ENCODE measurements around the gene BRAF.
"Not testable (repeated sequence)": the region's sequence is repeated elsewhere in the genome, so short reads cannot be mapped to it uniquely, and the experiment has no call there.

BRAF gene

DNA sequence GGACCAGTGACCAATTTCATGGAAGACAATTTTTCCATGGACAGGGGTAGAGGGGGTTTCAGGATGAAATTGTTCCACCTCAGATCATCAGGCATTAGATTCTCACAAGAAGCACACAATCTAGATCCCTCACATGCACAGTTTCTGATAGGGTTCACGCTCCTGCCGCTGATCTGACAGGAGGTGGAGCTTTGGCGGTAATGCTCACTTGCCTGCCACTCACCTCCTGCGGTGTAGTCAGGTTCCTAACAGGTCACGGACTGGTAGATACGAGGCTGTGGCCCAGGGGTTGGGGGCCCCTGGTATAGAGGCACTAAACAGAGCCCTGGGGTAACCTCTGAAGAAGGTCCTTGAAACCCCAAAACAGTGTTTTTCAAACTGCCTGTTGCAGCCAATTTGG, 6.5 kb downstream of the BRAF start:
- DNase-seq (ENCODE audit: low read depth) = no peak

DNA sequence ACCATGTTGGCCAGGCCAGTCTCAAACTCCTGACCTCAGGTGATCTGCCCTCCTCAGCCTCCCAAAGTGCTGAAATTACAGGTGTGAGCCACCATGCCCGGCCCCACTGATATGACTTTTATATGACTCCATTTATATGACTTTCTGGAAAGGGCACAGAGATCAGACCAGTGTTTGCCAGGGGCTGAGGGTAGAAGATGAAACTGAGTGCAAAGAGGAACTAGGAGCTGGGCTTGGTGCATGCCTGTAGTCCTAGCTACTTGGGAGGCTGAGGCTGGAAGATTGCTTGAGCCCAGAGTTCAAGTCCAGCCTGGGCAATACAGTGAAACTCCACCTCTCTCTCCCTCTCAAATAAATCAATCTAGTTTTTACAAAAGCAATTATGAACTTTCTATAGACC, 7.5 kb downstream of the BRAF start:
- no peak for DNase-seq (ENCODE audit: low read depth)

- no peak for DNase-seq (ENCODE audit: low read depth)
These were observed 8.7 kb downstream of the BRAF start for GRCh38 chr7:140915935-140916555.

DNA sequence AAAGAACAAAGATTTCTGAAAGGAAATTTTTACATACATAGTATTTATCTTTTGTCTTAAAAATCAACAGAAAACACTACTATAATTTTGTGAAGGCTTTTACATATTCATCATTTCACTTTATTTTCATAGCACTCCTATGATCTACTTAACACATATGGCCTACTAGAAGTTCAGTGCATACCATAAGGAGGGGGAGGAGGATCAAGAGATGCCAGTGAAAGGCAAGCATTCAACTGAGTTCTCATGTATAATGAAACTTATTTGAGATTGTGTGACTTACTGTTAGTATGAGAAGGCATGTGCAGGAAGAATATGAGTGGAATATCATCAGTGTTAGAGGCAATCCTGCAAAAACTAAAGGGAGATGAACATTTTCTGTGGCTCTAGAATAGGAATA, 10.6 kb downstream of the BRAF start:
- no peak for DNase-seq (ENCODE audit: low read depth)

GRCh38 chr7:140913596-140913928, 11.2 kb downstream of the BRAF start:
- DNase-seq (ENCODE audit: low read depth) = not testable (repeated sequence)

- DNase-seq (ENCODE audit: low read depth) = no peak
These were observed 13.0 kb downstream of the BRAF start for GRCh38 chr7:140911746-140912145.

GRCh38 chr7:140909476-140910161, 15.1 kb downstream of the BRAF start:
- no peak for DNase-seq (ENCODE audit: low read depth)

DNA sequence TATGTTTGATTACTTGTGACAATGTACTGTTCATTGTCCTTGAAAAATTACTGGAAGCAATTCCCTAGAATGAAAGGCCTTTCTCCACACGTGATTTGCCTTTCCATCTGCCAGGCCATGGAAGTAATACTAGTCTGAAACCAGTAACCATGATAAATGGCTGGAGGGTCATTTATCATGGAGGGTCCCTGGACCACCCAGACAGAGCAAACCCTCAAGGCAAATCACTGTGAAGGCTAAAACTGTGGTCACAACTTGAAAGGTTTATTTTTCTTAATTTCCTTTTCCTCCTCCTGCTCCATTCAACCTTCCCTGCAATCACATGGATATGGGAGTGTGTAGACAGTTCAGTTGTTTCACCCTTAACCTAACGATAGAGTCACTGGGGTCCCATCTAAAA, 16.4 kb downstream of the BRAF start:
- DNase-seq (ENCODE audit: low read depth) = no peak

- no peak for DNase-seq (ENCODE audit: low read depth)
These were observed 20.8 kb downstream of the BRAF start for GRCh38 chr7:140903741-140904480.

DNA sequence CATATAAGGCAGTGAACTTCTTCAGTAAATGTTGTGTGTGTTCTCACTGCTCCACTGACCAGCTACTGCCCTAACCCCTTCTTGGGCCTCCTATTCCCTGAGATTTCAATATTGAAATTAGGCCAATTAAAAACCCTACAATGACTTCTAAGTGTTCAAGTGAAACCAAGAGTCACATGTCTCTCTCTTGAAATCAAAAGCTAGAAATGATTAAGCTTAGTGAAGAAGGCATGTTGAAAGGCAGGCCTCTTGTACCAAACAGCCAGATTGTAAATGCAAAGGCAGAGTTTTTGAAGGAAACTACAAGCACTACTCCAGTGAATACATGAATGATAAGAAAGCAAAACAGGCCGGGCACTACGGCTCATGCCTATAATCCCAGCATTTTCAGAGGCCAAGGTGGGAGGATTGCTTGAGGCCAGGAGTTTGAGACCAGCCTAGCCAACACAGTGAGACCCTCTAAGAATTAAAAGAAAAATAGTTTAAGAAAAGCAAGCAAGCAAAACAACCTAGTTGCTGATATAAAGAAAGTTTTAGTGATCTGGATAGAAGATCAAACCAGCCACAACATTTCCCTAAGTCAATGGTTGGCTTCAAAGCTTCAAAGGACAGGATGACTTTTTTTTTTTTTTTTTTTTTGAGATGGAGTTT, 22.3 kb downstream of the BRAF start:
- no peak for DNase-seq (ENCODE audit: low read depth)

DNA sequence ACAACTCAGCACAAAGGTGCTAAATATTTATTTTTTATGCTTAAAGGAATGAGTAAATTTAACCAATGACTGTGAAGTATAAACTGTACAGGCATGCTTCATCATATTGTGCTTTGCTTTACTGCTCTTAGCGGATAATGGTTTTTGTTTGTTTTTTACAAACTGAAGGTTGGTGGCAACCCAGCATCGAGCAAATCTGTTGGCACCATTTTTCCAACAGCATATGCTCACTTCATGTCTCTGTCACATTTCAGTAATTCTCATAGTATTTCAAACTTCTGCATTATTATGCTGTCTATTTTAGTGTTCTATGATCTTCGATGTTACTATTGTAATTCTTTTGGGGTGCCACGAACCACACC, 22.8 kb downstream of the BRAF start:
- no peak for DNase-seq (ENCODE audit: low read depth)

DNA sequence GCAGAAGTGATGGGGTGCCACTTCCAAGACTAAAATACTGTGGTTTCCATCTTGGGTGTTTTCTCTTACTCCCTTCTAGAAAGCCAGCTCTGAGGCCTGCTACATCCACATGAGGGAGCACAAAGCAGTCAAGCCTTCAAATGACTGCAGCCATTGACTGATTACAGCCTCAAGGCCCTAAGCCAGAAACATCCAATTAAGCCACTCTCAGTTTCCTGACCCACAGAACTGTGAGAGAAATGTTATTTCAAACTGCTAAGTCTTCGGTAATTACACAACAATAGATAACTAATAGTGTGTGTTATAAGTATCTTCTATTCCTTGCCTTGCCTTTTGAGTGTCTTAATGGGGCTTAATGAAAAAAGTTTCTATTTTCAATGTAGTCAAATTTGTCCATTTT, 24.8 kb downstream of the BRAF start:
- no peak for DNase-seq (ENCODE audit: low read depth)

DNA sequence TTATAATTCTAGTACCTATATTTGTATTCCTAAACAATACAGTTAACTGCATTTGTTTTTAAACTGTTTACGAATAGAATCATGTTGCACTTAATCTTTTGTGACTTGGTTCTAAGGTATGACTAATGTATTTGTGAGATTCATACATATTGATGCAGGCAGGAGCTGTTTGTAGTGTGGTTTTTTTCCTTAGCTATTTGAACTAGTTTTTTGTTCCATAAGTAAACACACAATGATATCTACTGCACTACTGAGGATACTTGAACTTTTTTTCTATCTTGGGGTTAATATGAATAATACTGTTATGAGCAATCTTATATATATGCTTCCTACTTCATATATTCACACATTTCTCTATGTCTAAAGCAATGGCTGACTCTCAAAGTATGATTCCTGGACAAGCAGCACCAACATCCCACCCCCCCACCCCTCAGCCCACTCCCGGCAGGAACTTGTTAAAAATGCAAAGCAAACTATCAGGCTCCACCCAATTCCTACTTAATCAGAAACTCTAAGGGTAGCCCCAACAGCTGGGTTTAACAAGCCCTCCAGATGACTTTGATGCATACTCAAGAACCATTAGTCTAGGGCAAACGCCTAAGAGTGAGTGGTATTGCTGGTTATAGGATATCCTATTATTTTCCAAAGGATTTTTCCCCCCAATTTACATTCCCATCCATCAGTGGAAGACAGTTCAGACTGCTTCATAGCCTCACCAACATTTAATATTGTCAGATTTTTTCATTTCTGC, 25.8 kb downstream of the BRAF start:
- no peak for DNase-seq (ENCODE audit: low read depth)

DNA sequence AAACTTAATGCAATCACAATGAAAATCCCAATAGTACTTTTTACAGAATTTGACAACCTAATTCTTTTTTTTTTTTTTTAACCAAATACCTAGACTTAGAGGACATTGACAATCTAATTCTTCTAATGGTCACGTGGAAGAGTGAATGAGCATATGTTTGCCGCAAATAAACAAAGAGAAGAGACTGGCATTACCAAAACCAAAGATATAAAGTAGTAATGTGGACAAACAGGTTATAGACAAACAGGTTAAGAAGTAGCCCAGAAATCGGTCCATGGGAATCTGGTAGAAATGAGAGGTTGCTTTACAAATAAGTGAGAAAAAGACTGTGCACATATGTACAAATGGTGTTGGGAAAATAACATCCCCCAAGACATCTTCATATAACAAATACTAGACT, 27.7 kb downstream of the BRAF start:
- DNase-seq (ENCODE audit: low read depth) = no peak

DNA sequence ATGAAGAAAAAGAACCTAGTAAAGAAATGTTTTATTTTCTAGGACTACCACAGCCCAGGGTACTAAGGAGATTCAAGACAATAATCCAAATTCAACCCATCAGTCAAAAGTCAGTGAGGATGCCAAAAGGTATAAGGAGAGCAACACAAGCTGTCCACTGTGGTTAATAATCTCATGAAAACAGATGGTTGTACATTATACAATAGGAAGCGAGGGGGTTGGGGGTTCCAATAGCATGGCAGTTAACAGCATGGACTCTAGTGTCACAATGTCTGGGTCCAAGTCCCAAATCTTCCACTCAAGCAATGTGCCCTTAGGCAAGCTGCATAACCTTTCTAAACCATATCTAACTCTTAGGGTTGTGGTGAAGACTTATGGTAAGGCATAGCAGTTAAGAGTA, 35.1 kb downstream of the BRAF start:
- DNase-seq (ENCODE audit: low read depth) = no peak

DNA sequence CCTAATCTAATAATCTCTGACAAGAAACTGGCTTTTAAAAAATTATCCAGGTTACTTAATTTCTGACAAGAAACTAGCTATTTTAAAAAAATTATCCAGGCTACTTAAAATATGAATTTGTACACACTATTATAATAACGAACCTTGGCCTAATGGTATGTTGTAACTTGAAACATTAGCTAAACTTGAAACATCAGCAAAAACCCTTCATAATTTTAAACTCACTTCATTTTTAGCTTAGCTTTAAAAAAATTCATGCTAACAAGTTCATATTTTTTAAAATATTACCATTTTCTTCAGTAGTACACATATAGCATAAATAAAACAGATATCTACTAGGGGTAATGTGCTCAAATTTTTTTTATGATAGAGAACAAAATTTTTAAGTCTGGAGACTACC, 35.6 kb downstream of the BRAF start:
- no peak for DNase-seq (ENCODE audit: low read depth)

- no peak for DNase-seq (ENCODE audit: low read depth)
These were observed 36.6 kb downstream of the BRAF start for GRCh38 chr7:140888087-140888486.

DNA sequence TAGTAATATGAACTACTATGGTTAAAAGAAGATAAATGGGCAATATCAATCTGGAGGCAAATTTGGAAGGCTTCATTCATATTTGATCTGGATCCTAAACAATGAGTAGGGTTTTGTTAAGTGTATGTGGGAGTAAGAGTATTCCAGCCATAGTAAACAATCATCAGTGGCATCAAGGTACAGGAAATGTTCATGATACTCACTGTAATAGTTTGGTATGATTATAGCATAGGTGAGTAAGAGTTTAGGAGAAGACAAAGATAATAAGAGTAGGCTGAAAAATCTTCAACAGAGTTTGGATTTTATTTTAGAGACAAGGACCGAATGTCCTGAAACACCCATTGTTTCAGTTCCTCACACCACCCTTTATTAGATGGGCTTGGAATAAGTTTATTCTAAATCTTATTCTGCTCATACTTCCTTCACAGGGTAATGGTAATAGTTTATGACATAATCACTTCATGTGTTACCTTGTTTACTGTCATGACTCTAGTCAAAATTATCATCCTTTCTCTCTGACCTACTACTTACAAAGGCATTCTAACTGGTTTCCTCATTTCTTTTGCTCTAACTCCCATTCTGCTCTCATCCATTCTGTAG, 38.9 kb downstream of the BRAF start:
- DNase-seq (ENCODE audit: low read depth) = no peak

GRCh38 chr7:140883378-140883777, 41.4 kb downstream of the BRAF start:
- DNase-seq (ENCODE audit: low read depth) = no peak

GRCh38 chr7:140882834-140883233, 41.9 kb downstream of the BRAF start:
- not testable (repeated sequence) for DNase-seq (ENCODE audit: low read depth)

DNA sequence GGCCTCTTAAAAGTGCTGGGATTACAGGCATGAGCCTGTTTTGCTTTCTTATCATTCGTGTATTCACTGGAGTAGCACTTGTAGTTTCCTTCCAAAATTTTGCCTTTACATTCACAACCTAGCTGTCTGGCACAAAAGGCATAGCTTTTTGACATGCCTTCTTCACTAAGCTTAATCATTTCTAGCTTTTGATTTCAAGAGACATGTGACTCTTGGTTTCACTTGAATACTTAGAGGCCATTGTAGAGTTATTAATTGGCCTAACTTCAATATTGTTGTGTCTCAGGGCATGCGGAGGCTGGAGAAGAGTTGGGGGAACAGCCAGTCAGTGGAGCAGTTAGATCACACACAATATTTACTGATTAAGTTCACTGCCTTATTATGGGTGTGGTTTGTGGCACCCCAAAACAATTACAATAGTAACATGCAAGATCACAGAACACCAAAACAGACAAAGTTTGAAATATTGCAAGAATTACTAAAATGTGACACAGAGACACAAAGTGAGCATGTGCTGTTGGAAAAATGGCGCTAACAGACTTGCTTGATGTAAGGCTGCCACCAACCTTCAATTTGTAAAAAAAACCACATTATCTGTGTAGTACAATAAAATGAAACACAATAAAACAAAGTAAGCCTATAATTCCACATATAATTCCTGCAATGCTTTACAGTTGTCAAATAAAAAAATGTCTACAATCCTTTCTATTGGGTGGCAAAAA, 43.1 kb downstream of the BRAF start:
- DNase-seq (ENCODE audit: low read depth) = no peak

GRCh38 chr7:140877249-140877524, 47.5 kb downstream of the BRAF start:
- DNase-seq (ENCODE audit: low read depth) = no peak

Data from stimulated activated CD8-positive, alpha-beta memory T cell treated with anti-CD3 and anti-CD28 coated beads, Interleukin-15, amount 100 ng/mL, for 24 hours (primary cell).